ENCODE results near the gene DNAJB13.
"Not testable (repeated sequence)": the region's sequence is repeated elsewhere in the genome, so short reads cannot be mapped to it uniquely, and the experiment has no call there.

DNAJB13 gene

DNA sequence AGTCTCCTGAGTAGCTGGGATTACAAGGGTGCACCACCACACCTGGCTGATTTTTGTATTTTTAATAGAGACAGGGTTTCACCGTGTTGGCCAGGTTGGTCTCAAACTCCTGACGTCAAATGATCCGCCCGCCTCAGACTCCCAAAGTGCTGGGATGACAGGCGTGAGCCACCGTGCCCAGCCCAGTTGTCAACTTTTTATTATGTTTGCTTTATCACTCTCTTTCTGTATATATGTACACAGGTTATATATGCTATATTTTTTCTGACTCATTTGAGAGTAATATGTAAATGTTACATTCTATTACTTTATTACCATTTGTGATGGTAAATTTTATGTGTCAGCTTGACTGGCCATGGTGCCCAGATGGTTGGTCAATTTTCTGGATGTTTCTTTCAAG, 18.9 kb upstream of the DNAJB13 start:
- 94% methylated on average over 6 of the region's 6 CpGs for WGBS, 2 experiments
- H3K36me3 ChIP-seq (ENCODE audit: control insufficient read depth, insufficient read depth, low read length): peaks cover 10% of the 10 kb centered on the region
- H3K27ac ChIP-seq (ENCODE audit: insufficient read depth, low read depth, low read length, poor library complexity, severe bottlenecking): no peak overlapping the region
- H3K27me3 ChIP-seq (ENCODE audit: control insufficient read depth, insufficient read depth, low read length, poor library complexity, severe bottlenecking): no peaks in the 10 kb centered on the region
- H3K4me1 ChIP-seq (ENCODE audit: control insufficient read depth, insufficient read depth, low read length): no peaks in the 10 kb centered on the region
- no peaks in the 10 kb centered on the region for H3K9me3 ChIP-seq (ENCODE audit: control insufficient read depth, low read length)
- no peak overlapping the region for H3K4me3 ChIP-seq (ENCODE audit: insufficient read depth, low read depth, low read length)

DNA sequence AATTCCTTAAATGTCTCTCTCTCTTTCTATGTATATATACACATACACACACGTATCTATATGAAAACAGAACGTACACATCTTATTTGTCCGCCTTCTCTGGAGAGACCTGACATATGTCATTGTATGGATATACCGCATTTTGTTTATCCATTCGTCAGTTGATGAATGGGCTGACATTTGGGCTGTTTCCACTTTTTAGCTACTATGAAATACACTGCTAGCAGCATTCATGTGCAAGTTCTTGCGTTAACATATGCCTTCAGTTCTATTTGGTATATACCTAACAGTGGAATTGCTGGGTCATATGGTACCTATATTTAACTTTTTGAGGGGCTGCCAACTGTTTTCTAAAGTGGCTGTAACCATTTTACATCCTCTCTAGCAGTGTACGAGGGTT, 18.0 kb upstream of the DNAJB13 start:
- no peaks in the 10 kb centered on the region for H3K9me3 ChIP-seq (ENCODE audit: control insufficient read depth, low read length)
- H3K4me1 ChIP-seq (ENCODE audit: control insufficient read depth, insufficient read depth, low read length): no peaks in the 10 kb centered on the region
- H3K27me3 ChIP-seq (ENCODE audit: control insufficient read depth, insufficient read depth, low read length, poor library complexity, severe bottlenecking): no peaks in the 10 kb centered on the region
- H3K4me3 ChIP-seq (ENCODE audit: insufficient read depth, low read depth, low read length): no peak overlapping the region
- peaks cover 10% of the 10 kb centered on the region for H3K36me3 ChIP-seq (ENCODE audit: control insufficient read depth, insufficient read depth, low read length)
- no peak overlapping the region for H3K27ac ChIP-seq (ENCODE audit: insufficient read depth, low read depth, low read length, poor library complexity, severe bottlenecking)
- WGBS, 2 experiments: 93 to 94% methylated on average over 7 of the region's 7 CpGs

DNA sequence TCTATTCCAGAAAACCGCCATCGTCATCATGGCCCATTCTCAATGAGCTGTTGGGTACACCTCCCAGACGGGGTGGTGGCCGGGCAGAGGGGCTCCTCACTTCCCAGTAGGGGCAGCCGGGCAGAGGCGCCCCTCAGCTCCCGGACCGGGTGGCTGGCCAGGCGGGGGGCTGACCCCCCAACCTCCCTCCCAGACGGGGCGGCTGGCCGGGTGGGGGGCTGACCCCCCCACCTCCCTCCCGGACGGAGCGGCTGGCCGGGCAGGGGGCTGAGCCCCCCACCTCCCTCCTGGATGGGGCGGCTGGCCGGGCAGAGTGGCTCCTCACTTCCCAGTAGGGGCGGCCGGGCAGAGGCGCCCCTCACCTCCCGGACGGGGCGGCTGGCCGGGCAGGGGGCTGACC, 14.8 kb upstream of the DNAJB13 start:
- not testable (repeated sequence) for H3K36me3 ChIP-seq (ENCODE audit: control insufficient read depth, insufficient read depth, low read length); H3K27me3 ChIP-seq (ENCODE audit: control insufficient read depth, insufficient read depth, low read length, poor library complexity, severe bottlenecking); H3K27ac ChIP-seq (ENCODE audit: insufficient read depth, low read depth, low read length, poor library complexity, severe bottlenecking); H3K4me3 ChIP-seq (ENCODE audit: insufficient read depth, low read depth, low read length); H3K4me1 ChIP-seq (ENCODE audit: control insufficient read depth, insufficient read depth, low read length); H3K9me3 ChIP-seq (ENCODE audit: control insufficient read depth, low read length)
- 97 to 99% methylated on average over 8 to 15 of the region's 25 CpGs for WGBS, 2 experiments

DNA sequence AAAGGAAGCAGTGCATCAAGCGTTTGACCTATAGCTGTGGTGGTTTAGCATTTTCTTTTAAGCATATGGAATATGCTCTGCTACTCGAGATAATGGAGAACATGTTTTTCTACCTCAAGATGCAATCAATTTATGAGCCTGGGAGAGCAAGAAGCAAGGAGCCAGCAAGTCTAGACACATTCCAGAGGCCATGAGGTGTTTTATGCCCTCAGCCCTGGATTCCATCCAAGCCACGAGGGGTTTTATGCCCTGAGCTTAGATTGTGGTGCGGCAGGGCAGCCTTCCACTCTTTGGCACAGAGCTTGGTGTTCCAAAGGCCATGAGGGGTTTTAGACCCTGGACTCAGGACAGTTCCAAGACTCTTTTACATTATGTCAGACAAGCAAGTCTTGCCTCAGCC, 11.7 kb upstream of the DNAJB13 start:
- 93 to 95% methylated on average over 4 of the region's 4 CpGs for WGBS, 2 experiments
- no peak overlapping the region for H3K4me3 ChIP-seq (ENCODE audit: insufficient read depth, low read depth, low read length)

DNA sequence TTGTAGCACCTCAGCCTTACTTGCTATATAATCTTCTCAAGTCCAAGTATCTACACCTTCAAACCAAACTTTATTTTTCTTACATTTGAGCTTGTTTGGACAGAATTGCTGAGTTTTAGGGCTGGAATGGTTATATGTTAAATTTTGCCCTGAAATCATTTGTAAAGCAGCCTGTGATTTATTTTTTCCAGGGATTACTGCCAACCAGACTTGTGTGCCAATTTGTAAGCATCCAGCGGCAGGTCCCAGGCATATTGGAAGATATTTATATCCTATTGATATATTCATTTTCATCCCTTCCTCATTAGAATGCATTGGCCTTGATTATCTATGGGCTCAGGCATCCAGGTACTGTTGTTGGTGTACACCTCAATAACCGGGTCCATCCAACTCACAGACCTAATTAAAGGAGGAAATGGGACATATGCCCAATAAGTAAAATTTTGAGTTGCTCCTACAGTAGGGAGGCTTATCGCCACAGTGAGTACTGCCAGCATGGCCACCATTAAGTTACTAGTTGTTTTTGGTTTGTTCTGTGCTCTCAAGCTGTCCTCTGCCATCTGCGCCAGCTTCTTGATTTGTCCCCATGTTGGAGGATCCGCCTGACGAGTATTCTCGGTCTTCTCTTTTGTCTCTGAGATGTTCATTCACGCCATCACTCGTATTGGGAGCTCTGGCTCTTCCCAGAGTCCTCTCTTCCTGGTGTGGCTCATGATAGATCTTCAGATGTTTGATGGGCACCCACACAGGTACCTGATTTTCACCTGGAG, 9.8 kb upstream of the DNAJB13 start:
- H3K27ac ChIP-seq (ENCODE audit: insufficient read depth, low read depth, low read length, poor library complexity, severe bottlenecking): no peak overlapping the region
- H3K9me3 ChIP-seq (ENCODE audit: control insufficient read depth, low read length): no peaks in the 10 kb centered on the region
- H3K27me3 ChIP-seq (ENCODE audit: control insufficient read depth, insufficient read depth, low read length, poor library complexity, severe bottlenecking): no peaks in the 10 kb centered on the region
- WGBS, 2 experiments: 96 to 97% methylated on average over 8 to 9 of the region's 9 CpGs
- H3K4me1 ChIP-seq (ENCODE audit: control insufficient read depth, insufficient read depth, low read length): no peaks in the 10 kb centered on the region
- H3K4me3 ChIP-seq (ENCODE audit: insufficient read depth, low read depth, low read length): no peak overlapping the region
- H3K36me3 ChIP-seq (ENCODE audit: control insufficient read depth, insufficient read depth, low read length): no peaks in the 10 kb centered on the region

More for the DNA sequence above, 11.7 kb upstream of the DNAJB13 start:
- Histone ChIP-seq H3K27ac (ENCODE audit: insufficient read depth, low read depth, low read length, poor library complexity, severe bottlenecking) (no peak overlapping the region), H3K27me3 (ENCODE audit: control insufficient read depth, insufficient read depth, low read length, poor library complexity, severe bottlenecking) (no peaks in the 10 kb centered on the region), H3K9me3 (ENCODE audit: control insufficient read depth, low read length) (no peaks in the 10 kb centered on the region), H3K4me1 (ENCODE audit: control insufficient read depth, insufficient read depth, low read length) (no peaks in the 10 kb centered on the region), H3K36me3 (ENCODE audit: control insufficient read depth, insufficient read depth, low read length) (no peaks in the 10 kb centered on the region)

DNA sequence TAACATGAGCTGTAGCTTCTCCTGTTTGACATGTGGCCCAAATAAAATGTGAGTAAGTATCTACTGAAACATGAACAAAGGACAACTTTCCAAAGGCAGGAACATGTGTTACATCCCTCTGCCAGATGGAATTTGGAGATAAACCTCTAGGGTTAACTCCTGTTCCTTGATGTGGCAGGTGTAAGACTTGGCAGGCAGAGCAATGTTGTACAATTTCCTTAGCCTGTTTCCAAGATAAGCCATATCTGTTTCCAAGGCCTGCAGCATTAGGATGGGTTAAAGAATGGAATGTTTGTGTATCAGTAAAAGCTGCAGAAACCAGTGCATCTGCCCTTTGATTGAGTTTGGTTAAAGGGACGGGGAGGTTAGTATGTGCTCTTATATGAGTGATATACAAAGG, 8.8 kb upstream of the DNAJB13 start:
- no peak overlapping the region for H3K4me3 ChIP-seq (ENCODE audit: insufficient read depth, low read depth, low read length)
- WGBS, 2 experiments: 93 to 100% methylated on average over 1 of the region's 1 CpG
- H3K36me3 ChIP-seq (ENCODE audit: control insufficient read depth, insufficient read depth, low read length): no peaks in the 10 kb centered on the region
- H3K27me3 ChIP-seq (ENCODE audit: control insufficient read depth, insufficient read depth, low read length, poor library complexity, severe bottlenecking): no peaks in the 10 kb centered on the region
- no peaks in the 10 kb centered on the region for H3K9me3 ChIP-seq (ENCODE audit: control insufficient read depth, low read length)
- H3K4me1 ChIP-seq (ENCODE audit: control insufficient read depth, insufficient read depth, low read length): no peaks in the 10 kb centered on the region
- no peak overlapping the region for H3K27ac ChIP-seq (ENCODE audit: insufficient read depth, low read depth, low read length, poor library complexity, severe bottlenecking)

DNA sequence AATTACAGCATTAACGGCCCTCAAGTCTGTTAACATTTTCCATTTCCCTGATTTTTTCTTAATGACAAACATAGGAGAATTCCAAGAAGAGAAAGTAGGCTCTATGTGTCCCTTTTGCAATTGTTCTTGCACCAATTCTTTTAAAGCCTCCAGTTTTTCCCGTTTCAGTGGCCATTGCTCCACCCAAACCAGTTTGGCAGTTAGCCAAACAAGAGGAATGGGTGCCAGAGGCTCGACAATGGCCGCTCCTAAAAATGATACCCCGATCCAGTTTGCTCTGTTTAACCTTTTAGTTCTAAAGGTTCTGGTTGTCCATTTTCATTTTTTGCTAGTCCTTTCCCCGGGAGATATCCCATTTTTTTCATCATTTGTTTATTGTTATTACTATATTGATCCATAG, 6.7 kb upstream of the DNAJB13 start:
- Histone ChIP-seq H3K36me3 (ENCODE audit: control insufficient read depth, insufficient read depth, low read length) (no peaks in the 10 kb centered on the region), H3K27ac (ENCODE audit: insufficient read depth, low read depth, low read length, poor library complexity, severe bottlenecking) (no peak overlapping the region), H3K4me3 (ENCODE audit: insufficient read depth, low read depth, low read length) (no peak overlapping the region), H3K9me3 (ENCODE audit: control insufficient read depth, low read length) (no peaks in the 10 kb centered on the region), H3K4me1 (ENCODE audit: control insufficient read depth, insufficient read depth, low read length) (no peaks in the 10 kb centered on the region), H3K27me3 (ENCODE audit: control insufficient read depth, insufficient read depth, low read length, poor library complexity, severe bottlenecking) (no peaks in the 10 kb centered on the region)
- WGBS, 2 experiments: 92 to 96% methylated on average over 5 of the region's 6 CpGs

DNA sequence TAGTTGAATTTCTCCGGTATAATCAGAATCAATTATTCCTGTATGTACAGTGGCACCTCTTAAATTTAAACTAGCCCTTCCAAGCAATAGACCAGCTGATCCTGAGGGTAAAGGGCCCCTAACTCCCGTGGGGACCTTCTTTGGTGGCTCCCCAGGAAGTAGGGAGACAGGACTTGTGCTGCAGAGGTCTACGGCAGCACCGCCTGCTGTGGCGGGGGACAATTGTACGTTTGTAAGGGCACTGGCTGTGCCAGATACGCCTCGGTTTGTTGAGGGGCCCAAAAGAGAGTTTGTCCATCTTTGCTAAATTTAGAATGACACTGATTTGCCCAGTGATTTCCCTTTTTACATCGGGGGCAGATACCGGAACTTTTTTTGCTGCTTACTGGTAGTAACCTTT, 5.9 kb upstream of the DNAJB13 start:
- Histone ChIP-seq H3K4me3 (ENCODE audit: insufficient read depth, low read depth, low read length) (no peak overlapping the region), H3K4me1 (ENCODE audit: control insufficient read depth, insufficient read depth, low read length) (no peaks in the 10 kb centered on the region), H3K9me3 (ENCODE audit: control insufficient read depth, low read length) (no peaks in the 10 kb centered on the region), H3K27me3 (ENCODE audit: control insufficient read depth, insufficient read depth, low read length, poor library complexity, severe bottlenecking) (no peaks in the 10 kb centered on the region), H3K27ac (ENCODE audit: insufficient read depth, low read depth, low read length, poor library complexity, severe bottlenecking) (no peak overlapping the region), H3K36me3 (ENCODE audit: control insufficient read depth, insufficient read depth, low read length) (no peaks in the 10 kb centered on the region)
- WGBS, 2 experiments: 87 to 89% methylated on average over 10 of the region's 10 CpGs

DNA sequence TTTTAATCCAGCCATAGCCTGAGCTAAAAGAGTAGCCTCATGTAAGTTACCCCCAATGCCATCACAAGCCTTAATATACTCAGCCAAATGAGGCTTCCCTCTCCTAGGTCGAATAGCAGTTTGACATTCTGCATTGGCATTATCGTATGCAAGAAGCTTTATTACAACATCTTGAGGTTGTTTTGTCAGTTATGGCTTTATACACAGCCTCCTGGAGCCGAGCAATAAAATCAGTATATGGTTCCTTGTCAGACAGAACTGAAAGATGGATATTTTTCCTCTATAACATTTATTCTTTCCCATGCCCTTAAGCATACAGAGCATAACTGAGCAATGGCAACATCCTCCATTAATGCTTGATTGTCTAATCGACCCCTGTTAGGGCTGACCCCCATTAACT, 5.4 kb upstream of the DNAJB13 start:
- 92 to 93% methylated on average over 4 of the region's 4 CpGs for WGBS, 2 experiments
- Histone ChIP-seq H3K9me3 (ENCODE audit: control insufficient read depth, low read length) (no peaks in the 10 kb centered on the region), H3K27ac (ENCODE audit: insufficient read depth, low read depth, low read length, poor library complexity, severe bottlenecking) (no peak overlapping the region), H3K27me3 (ENCODE audit: control insufficient read depth, insufficient read depth, low read length, poor library complexity, severe bottlenecking) (no peaks in the 10 kb centered on the region), H3K4me3 (ENCODE audit: insufficient read depth, low read depth, low read length) (no peak overlapping the region), H3K36me3 (ENCODE audit: control insufficient read depth, insufficient read depth, low read length) (no peaks in the 10 kb centered on the region), H3K4me1 (ENCODE audit: control insufficient read depth, insufficient read depth, low read length) (no peaks in the 10 kb centered on the region)

DNA sequence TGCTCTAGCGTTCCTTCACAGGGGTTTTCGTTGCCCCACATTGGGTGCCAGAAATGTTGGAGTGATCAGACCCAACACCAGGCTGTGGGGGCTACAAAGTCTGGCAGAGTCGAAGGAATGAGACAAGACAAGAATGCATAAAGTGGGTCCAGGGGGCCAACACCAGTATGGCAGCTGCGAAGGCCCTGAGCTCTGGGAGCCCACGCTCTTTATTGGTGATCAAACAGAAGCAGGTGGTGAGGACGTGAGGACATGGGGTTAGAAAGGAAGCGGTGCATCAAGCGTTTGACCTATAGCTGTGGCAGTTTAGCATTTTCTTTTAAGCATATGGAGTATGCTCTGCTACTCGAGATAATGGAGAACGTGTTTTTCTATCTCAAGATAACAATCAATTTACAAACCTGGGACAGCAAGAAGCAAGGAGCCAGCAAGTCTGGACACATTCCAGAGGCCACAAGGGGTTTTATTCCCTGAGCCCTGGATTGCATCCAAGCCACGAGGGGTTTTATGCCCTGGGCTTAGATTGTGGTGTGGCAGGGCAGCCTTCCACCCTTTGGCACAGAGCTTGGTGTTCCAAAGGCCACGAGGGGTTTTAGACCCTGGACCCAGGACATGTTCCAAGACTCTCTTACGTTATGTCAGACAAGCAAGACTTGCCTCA, 3.9 kb upstream of the DNAJB13 start:
- Histone ChIP-seq H3K4me3 (ENCODE audit: insufficient read depth, low read depth, low read length) (no peak overlapping the region), H3K27me3 (ENCODE audit: control insufficient read depth, insufficient read depth, low read length, poor library complexity, severe bottlenecking) (no peaks in the 10 kb centered on the region), H3K4me1 (ENCODE audit: control insufficient read depth, insufficient read depth, low read length) (no peaks in the 10 kb centered on the region), H3K9me3 (ENCODE audit: control insufficient read depth, low read length) (no peaks in the 10 kb centered on the region), H3K27ac (ENCODE audit: insufficient read depth, low read depth, low read length, poor library complexity, severe bottlenecking) (no peak overlapping the region), H3K36me3 (ENCODE audit: control insufficient read depth, insufficient read depth, low read length) (no peaks in the 10 kb centered on the region)
- WGBS, 2 experiments: 94 to 97% methylated on average over 13 of the region's 13 CpGs

All from ectodermal cell (in vitro differentiated cells).